Body of pancreas (tissue), 4 donors: ENCODE measurements around the gene MRAP. TPM values are rescaled to one million over a fixed set of nuclear protein-coding genes. Genes with fewer than 3 reads are reported as not detected.
"Not testable (repeated sequence)": the region's sequence is repeated elsewhere in the genome, so short reads cannot be mapped to it uniquely, and the experiment has no call there.

ENCODE experiments used
- ATAC-seq: fragments of 150-250 bp; one replicate; pipeline ENCODE4 v1.9.1; 2016
- DNase-seq, 4 donors: peaks; one replicate each; pipeline ENCODE4 v3.0.0-alpha.2; 2019
- H3K27ac ChIP-seq, 4 donors: fragments of 200-600 bp; sonication (generic); 1 replicate in 3 of 4; 2 replicates in 1 of 4; pipeline versions ENCODE4 v1.5.1 to v1.6.1; 2016 to 2019; ENCODE audit warnings: mild to moderate bottlenecking in 1 of 4, mixed read lengths in 1 of 4, moderate library complexity in 1 of 4
- H3K27me3 ChIP-seq, 2 donors: fragments of 200-600 bp; sonication (generic); one replicate each; pipeline ENCODE4 v1.6.0; 2016; ENCODE audit warnings: mild to moderate bottlenecking in 1 of 2
- H3K36me3 ChIP-seq, 2 donors: fragments of 200-600 bp; sonication (generic); replicated peaks in 1 of 2; 2 replicates each; pipeline ENCODE4 v1.5.1; 2016; ENCODE audit warnings: low read depth in 2 of 2; ENCODE audit not compliant: insufficient read depth in 1 of 2
- H3K4me1 ChIP-seq: fragments of 200-600 bp; sonication (generic); one replicate; pipeline ENCODE4 v1.6.0; 2016
- H3K4me3 ChIP-seq, 2 donors: fragments of 200-600 bp; sonication (generic); 1 replicate in 1 of 2; 2 replicates in 1 of 2; pipeline ENCODE4 v1.5.1; 2016 to 2019
- H3K9me3 ChIP-seq, 3 donors: fragments of 200-600 bp; sonication (generic); 1 replicate in 2 of 3; 2 replicates in 1 of 3; pipeline ENCODE4 v1.5.1; 2016
- CTCF ChIP-seq, 7 experiments: fragments of 450-650 bp in 4 of 7; fragments of 200-600 bp in 3 of 7; sonication (generic) in 3 of 7; IDR thresholded peaks; one replicate each; pipeline ENCODE4 v1.5.1; 2016 to 2019; ENCODE audit warnings: antibody characterized with exemption in 7 of 7
- POLR2A ChIP-seq, 3 donors: fragments of 450-650 bp; IDR thresholded peaks; one replicate each; pipeline ENCODE4 v1.6.1; 2016; ENCODE audit warnings: antibody characterized with exemption in 3 of 3, mild to moderate bottlenecking in 2 of 3
- WGBS, 2 donors: methylation state at CpG; one replicate each; pipeline ENCODE4 v1.1.5; 2017; 5-methylcytosine and 5-hydroxymethylcytosine counted together
- intact Hi-C: fragments of 100-400 bp; cut with DNase I; formaldehyde crosslinking; loops from one replicate; pipeline ENCODE4 v1.15.1; 2023
- total RNA-seq, 2 donors: library from RNA; depleted of rRNA; stranded (reverse); fragments of >200 nt; gene quantifications; one replicate each; pipeline ENCODE4 v1.1.0, GENCODE V29; 2016

Gene MRAP
- total RNA-seq, 2 donors from 2014 or later: 0.66 TPM; not detected in 1

GRCh38 chr21:32256873-32257620 is 41.6 kb upstream of the MRAP start:
- 24 to 28% methylated on average over 9 of the region's 9 CpGs for WGBS, 2 donors
- ATAC-seq (peak; percentile 92), DNase-seq (peak; percentile 84 to 91 (median 90))
- Histone ChIP-seq H3K4me3 (no peak overlapping the region), H3K27ac (peak overlapping the region in 3 of 4 donors; percentile 32 to 59 (median 33)), H3K36me3 (no peaks in the 10 kb centered on the region), H3K4me1 (peaks cover 25% of the 10 kb centered on the region), H3K27me3 (no peaks in the 10 kb centered on the region), H3K9me3 (no peaks in the 10 kb centered on the region)
- intact Hi-C loops: loop anchor here (5.0 kb wide), 1 partner anchor 395 kb away; no protein-coding TSS in a partner anchor
- no peak for TF ChIP-seq CTCF (IDR thresholded peaks at IDR 0.05)

GRCh38 chr21:32257962-32258785 is 40.5 kb upstream of the MRAP start:
- ATAC-seq (peak; percentile 88), DNase-seq (peak; percentile 84 to 87 (median 86))
- intact Hi-C loops: loop anchor here (2.0 to 5.0 kb wide), 2 partner anchors 396 to 471 kb away; no protein-coding TSS in a partner anchor
- H3K27ac ChIP-seq: peak overlapping the region in 1 of 4 donors; percentile 45
- H3K36me3 ChIP-seq: no peaks in the 10 kb centered on the region
- peaks cover 25% of the 10 kb centered on the region for H3K4me1 ChIP-seq
- 29 to 34% methylated on average over 16 of the region's 16 CpGs for WGBS, 2 donors
- H3K9me3 ChIP-seq: no peaks in the 10 kb centered on the region
- no peak overlapping the region for H3K4me3 ChIP-seq
- peak; percentile 36 to 95 (median 91) for TF ChIP-seq CTCF (IDR thresholded peaks at IDR 0.05)
- TF ChIP-seq POLR2A (IDR thresholded peaks at IDR 0.05): no peak
- H3K27me3 ChIP-seq: no peaks in the 10 kb centered on the region

GRCh38 chr21:32258786-32259048 is 39.9 kb upstream of the MRAP start:
- not testable (repeated sequence) for DNase-seq, H3K4me3 ChIP-seq, H3K27me3 ChIP-seq, ATAC-seq, H3K9me3 ChIP-seq, H3K27ac ChIP-seq, H3K36me3 ChIP-seq
- intact Hi-C loops: loop anchor here (2.0 to 5.0 kb wide), 2 partner anchors 396 to 472 kb away; no protein-coding TSS in a partner anchor
- WGBS, 2 donors: 42 to 57% methylated on average over 5 of the region's 5 CpGs
- peaks cover 25% of the 10 kb centered on the region for H3K4me1 ChIP-seq

- DNase-seq (no peak), ATAC-seq (no peak)
- peaks cover 25% of the 10 kb centered on the region for H3K4me1 ChIP-seq
- intact Hi-C loops: no loop called here
- no peak overlapping the region for H3K4me3 ChIP-seq
- H3K36me3 ChIP-seq: no peaks in the 10 kb centered on the region
- no peaks in the 10 kb centered on the region for H3K9me3 ChIP-seq
- H3K27ac ChIP-seq: no peak overlapping the region
- H3K27me3 ChIP-seq: no peaks in the 10 kb centered on the region
- no peak for TF ChIP-seq POLR2A (IDR thresholded peaks at IDR 0.05)
- TF ChIP-seq CTCF (IDR thresholded peaks at IDR 0.05): no peak
- 73 to 77% methylated on average over 2 of the region's 2 CpGs for WGBS, 2 donors
Observed at GRCh38 chr21:32260130-32260529, 38.5 kb upstream of the MRAP start.

- H3K9me3 ChIP-seq: no peaks in the 10 kb centered on the region
- WGBS, 2 donors: 86 to 96% methylated on average over 5 of the region's 5 CpGs
- H3K4me1 ChIP-seq: peaks cover 16% of the 10 kb centered on the region
- ATAC-seq (no peak), DNase-seq (no peak)
- H3K27me3 ChIP-seq: no peaks in the 10 kb centered on the region
- H3K4me3 ChIP-seq: no peak overlapping the region
- H3K27ac ChIP-seq: no peak overlapping the region
- TF ChIP-seq CTCF (IDR thresholded peaks at IDR 0.05) (no peak), POLR2A (IDR thresholded peaks at IDR 0.05) (no peak)
- no peaks in the 10 kb centered on the region for H3K36me3 ChIP-seq
- intact Hi-C loops: no loop called here
Observed at GRCh38 chr21:32261929-32262328, 36.7 kb upstream of the MRAP start.

GRCh38 chr21:32265321-32265720 is 33.3 kb upstream of the MRAP start:
- H3K4me1 ChIP-seq, H3K27me3 ChIP-seq, H3K36me3 ChIP-seq, H3K4me3 ChIP-seq, H3K9me3 ChIP-seq, DNase-seq, intact Hi-C loops, ATAC-seq, H3K27ac ChIP-seq: not testable (repeated sequence)
- 89 to 94% methylated on average over 6 to 19 of the region's 23 CpGs for WGBS, 2 donors
